HUES6 (cell line): ENCODE results near the gene TMEM140.
"Not testable (repeated sequence)": the region's sequence is repeated elsewhere in the genome, so short reads cannot be mapped to it uniquely, and the experiment has no call there.

Experiments used
- H3K27ac ChIP-seq: 2 replicates; pipeline ENCODE4 v1.7.0; 2013; ENCODE audit warnings: low read depth, mild to moderate bottlenecking, low read length, inconsistent platforms
- H3K27me3 ChIP-seq: 2 replicates; pipeline ENCODE4 v1.6.1; 2013; ENCODE audit warnings: low read length; ENCODE audit not compliant: control insufficient read depth, insufficient read depth
- H3K36me3 ChIP-seq: 2 replicates; pipeline ENCODE4 v1.6.1; 2013; ENCODE audit warnings: low read length; ENCODE audit not compliant: control insufficient read depth, insufficient read depth
- H3K4me1 ChIP-seq: 2 replicates; pipeline ENCODE4 v1.6.1; 2013; ENCODE audit warnings: low read length; ENCODE audit not compliant: control insufficient read depth, insufficient read depth
- H3K4me3 ChIP-seq: 2 replicates; pipeline ENCODE4 v1.5.1; 2013; ENCODE audit warnings: low read depth, low read length
- H3K9ac ChIP-seq: one replicate; pipeline ENCODE4 v1.6.1; 2013; ENCODE audit warnings: mild to moderate bottlenecking, low read length
- H3K9me3 ChIP-seq: 2 replicates; pipeline ENCODE4 v1.6.1; 2013; ENCODE audit warnings: low read depth, low read length; ENCODE audit not compliant: control insufficient read depth, insufficient read depth

The TMEM140 gene

DNA sequence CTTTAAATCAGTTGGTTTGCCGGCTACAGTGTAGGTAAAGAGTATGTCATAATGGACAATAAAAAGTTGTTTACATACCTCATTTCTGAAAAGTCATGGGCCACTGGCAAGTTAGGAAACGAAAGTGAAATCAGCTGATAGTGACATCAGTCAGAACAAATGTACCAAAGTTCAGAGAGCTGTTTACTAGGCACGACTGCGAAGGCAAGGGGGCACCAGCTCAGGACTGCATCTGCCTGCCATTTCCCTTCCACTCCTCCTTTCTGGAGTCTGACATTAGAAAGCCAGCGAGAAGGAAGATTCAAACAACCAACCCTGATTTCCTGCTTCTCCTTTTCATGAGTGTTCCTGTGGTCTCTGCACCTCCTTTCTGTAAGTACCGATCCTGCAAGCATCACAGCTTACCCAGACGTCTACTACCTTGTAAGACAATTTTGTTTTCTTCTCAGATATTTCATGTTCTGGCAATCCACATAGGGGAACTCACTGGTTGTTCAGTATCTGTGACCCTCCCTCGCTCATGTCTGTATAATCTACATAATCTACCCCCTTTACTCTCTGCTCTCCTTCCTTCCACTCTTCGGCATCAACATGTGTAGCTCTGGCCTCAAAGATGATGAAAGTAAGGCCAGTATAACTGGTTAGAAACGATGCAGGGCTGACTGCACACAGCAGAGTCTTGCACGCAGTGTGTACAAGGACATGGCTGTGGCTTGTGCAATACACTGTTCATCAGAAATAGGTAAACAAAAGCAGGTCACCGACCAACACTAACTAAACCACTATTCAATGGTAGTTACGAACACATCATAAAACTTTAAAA lies at the start of gene TMEM140:
Gene TMEM140 (plus strand): TSS at position 174 of the 823 bp plus-strand sequence. CDS start 16,370 bp downstream, outside the sequence.
- H3K4me3 ChIP-seq: no peak within 1 kb of the TSS
- H3K36me3 ChIP-seq: no peaks in the 10 kb centered on the region
- no peak within 1 kb of the TSS for H3K27ac ChIP-seq
- H3K4me1 ChIP-seq: no peaks in the 10 kb centered on the region
- no peak within 1 kb of the TSS for H3K9ac ChIP-seq
- H3K9me3 ChIP-seq: no peaks in the 10 kb centered on the region
- no peaks in the 10 kb centered on the region for H3K27me3 ChIP-seq

DNA sequence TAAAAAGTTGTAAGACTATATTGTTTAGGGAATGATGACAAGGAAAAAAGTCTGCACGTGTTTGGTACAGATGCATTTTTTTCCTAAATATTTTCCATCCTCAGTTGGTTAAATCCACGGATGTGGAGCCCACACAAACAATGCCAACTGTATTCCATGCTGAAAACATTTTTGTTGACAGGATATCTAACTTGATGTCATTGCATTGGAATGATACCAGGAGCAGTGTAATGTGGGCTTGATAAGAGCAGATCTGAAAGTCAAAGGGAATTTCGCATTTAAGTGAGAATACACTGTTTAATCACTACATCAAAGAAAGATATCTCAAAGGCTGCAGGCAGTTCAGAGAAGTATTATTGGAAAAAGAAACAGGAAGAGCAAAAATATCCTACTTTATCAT lies 49.5 kb upstream of the TMEM140 start:
- H3K9ac ChIP-seq: no peak overlapping the region
- H3K4me1 ChIP-seq: no peaks in the 10 kb centered on the region
- no peaks in the 10 kb centered on the region for H3K27me3 ChIP-seq
- H3K36me3 ChIP-seq: no peaks in the 10 kb centered on the region
- H3K27ac ChIP-seq: no peak overlapping the region
- no peak overlapping the region for H3K4me3 ChIP-seq
- H3K9me3 ChIP-seq: no peaks in the 10 kb centered on the region

DNA sequence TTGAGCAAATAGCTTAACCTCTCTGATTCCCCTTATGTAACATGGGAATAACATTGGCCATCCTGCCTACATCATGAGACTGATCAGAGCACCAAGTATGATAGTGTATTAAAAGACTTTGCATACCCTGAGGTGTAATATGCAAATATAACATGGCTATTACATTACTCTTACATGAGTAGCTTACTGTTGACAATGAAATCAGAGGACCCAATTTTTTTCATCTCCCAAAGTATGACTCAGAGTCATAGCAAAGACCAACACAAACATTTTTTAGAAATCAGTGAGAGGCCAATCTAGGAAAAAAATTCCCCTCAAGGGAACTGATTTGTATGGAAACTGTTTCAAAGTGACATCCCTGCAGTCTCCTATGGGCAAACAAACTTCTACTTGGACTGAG lies 47.0 kb upstream of the TMEM140 start:
- H3K27ac ChIP-seq: no peak overlapping the region
- H3K4me1 ChIP-seq: no peaks in the 10 kb centered on the region
- H3K27me3 ChIP-seq: no peaks in the 10 kb centered on the region
- H3K4me3 ChIP-seq: no peak overlapping the region
- H3K9ac ChIP-seq: no peak overlapping the region
- no peaks in the 10 kb centered on the region for H3K36me3 ChIP-seq
- H3K9me3 ChIP-seq: no peaks in the 10 kb centered on the region

DNA sequence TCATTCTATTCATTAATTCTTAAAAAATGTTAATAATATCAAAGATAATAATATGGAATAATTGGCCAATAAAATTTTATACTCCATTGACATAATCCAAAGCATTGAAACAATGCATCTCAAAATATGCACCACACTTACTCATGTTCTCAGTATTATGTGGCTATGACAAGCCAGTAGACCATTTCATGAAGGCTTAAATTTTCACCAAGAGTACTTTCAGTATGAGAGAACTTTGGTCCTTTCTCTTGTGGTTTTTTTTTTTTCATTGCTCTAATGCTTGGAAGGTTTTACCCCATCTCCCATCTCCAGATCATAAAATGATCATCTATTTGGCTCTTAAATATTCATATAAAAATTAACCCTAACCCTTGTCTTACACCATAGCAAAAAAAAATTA lies 45.5 kb upstream of the TMEM140 start:
- H3K4me3 ChIP-seq: no peak overlapping the region
- no peak overlapping the region for H3K9ac ChIP-seq
- H3K9me3 ChIP-seq: no peaks in the 10 kb centered on the region
- no peaks in the 10 kb centered on the region for H3K4me1 ChIP-seq
- H3K27ac ChIP-seq: no peak overlapping the region
- H3K27me3 ChIP-seq: no peaks in the 10 kb centered on the region
- H3K36me3 ChIP-seq: no peaks in the 10 kb centered on the region

DNA sequence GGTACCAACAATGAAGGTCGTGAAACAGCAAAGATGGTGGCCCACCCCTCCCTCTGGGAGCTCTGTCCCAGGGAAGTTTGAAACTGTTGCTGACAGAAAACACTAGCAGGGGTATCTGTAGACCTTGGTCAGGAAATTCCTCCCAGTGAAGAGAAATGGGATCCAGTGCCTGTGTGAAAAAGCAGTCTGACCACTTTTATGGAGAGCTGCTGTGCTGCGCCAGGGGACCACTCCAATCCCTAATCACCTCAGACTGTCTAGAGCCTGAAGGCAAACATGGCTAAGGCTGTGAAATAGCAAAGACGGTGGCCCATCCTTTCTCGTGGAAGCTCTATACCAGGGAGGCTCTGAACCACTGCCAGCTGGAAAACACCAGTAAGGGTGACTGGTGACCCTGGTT lies 38.3 kb upstream of the TMEM140 start:
- no peak overlapping the region for H3K9ac ChIP-seq
- no peaks in the 10 kb centered on the region for H3K9me3 ChIP-seq

DNA sequence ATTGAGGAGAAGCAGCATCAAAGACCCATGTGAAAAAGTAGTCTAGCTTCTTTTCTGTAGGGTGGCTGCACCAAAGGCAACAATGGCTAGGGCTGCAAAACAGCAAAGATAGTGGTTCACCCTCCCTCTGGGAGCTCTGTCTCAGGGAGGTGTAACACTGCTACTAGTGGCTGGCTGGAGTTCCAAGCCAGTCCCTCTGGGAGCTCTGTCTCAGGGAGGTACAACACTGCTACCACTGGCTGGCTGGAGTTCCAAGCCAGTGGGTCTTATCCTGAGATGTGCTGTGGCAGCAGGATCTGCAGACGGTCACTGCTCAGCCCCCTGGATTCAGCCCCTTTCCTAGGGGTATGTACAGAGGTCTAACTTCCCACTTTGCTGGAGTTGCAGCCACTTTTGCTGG lies 37.9 kb upstream of the TMEM140 start:
- H3K36me3 ChIP-seq: no peaks in the 10 kb centered on the region
- no peaks in the 10 kb centered on the region for H3K9me3 ChIP-seq

More for the DNA sequence above, 38.3 kb upstream of the TMEM140 start:
- no peaks in the 10 kb centered on the region for H3K27me3 ChIP-seq
- no peaks in the 10 kb centered on the region for H3K36me3 ChIP-seq
- no peaks in the 10 kb centered on the region for H3K4me1 ChIP-seq
- H3K27ac ChIP-seq: no peak overlapping the region
- no peak overlapping the region for H3K4me3 ChIP-seq

DNA sequence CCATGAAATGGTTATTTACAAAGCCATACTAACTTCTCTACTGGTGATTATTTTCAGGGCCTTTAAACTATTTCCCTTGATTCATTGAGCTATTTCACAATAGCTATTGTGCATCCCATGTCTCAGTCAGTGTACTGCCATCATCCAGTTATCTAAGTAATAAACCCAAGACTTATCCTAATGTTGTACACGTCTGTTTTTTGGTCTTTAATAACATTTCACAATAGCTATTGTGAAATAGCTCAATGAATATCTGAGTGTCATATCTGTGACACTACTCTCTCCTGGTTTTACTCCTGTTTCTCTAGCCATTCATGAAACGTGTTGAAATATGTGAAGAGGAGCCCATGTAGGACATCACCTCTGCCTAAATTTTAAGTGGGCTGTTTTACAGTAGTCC lies 36.5 kb upstream of the TMEM140 start:
- Histone ChIP-seq H3K9me3 (no peaks in the 10 kb centered on the region), H3K36me3 (no peaks in the 10 kb centered on the region), H3K9ac (no peak overlapping the region), H3K27me3 (no peaks in the 10 kb centered on the region), H3K4me1 (no peaks in the 10 kb centered on the region), H3K27ac (no peak overlapping the region), H3K4me3 (no peak overlapping the region)

More for the DNA sequence above, 37.9 kb upstream of the TMEM140 start:
- H3K27ac ChIP-seq: no peak overlapping the region
- H3K9ac ChIP-seq: no peak overlapping the region
- H3K4me3 ChIP-seq: no peak overlapping the region
- no peaks in the 10 kb centered on the region for H3K4me1 ChIP-seq
- H3K27me3 ChIP-seq: no peaks in the 10 kb centered on the region

DNA sequence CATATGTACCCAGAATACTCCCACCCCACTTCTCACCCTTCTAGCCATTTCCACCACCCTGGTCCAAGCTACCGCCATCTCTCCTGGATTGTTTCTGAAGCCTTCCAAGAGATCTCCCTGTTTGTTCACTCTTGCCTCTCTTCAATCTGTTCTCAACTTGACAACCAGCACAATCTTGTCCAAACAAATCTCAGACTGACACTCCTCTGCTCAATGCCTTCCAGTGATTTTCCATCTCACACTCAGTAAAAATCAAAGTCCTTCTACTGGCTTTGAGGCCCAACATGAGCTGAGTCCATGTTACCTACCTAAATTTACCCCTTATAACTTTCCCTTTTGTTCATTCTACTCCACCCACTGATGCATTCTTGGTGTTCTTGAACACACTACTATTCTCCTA lies 33.2 kb upstream of the TMEM140 start:
- Histone ChIP-seq H3K9ac (no peak overlapping the region), H3K9me3 (no peaks in the 10 kb centered on the region), H3K27ac (no peak overlapping the region), H3K4me3 (no peak overlapping the region), H3K27me3 (no peaks in the 10 kb centered on the region), H3K36me3 (no peaks in the 10 kb centered on the region), H3K4me1 (no peaks in the 10 kb centered on the region)

DNA sequence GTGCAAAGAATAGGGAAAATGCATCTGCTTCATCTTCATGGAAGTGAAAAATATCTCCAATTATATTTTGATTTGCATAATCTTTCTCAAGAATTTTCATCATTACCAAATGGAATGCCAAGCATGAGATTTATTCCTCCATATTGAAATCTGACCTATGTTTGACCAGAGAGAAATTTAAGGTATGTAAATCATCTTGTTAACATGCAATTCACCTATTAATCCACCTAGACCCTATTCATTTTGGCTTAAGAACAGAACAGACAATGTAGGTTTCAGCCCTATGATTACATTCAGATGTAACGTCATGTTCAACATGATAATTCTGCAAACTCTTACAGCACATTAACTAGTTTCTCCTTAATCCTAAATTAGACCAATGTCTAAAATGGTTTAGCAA lies 30.8 kb upstream of the TMEM140 start:
- Histone ChIP-seq H3K9me3 (peaks cover 8% of the 10 kb centered on the region; the same call in 1 of the 2 replicates), H3K9ac (no peak overlapping the region), H3K27ac (no peak overlapping the region), H3K27me3 (no peaks in the 10 kb centered on the region), H3K4me1 (no peaks in the 10 kb centered on the region), H3K36me3 (no peaks in the 10 kb centered on the region), H3K4me3 (no peak overlapping the region)

DNA sequence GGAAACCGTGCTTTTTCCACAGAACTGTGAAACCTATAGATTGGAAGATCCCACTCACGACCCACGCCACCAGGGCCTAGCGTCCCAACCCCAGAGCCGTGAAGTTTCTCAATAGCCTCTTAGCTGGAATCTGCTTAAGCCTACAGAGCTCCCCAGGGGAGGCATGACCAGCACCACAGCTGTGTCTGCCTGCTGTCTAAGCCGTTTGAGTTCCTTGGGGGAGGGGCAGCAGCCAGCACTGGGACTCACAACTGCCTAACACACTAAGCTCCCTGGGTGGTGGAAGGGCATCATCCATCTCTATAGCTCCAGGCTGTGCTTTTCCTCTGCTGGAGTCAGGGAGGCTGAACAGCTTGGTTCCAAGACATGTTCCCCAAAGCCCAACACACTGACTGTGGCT lies 26.0 kb upstream of the TMEM140 start:
- no peak overlapping the region for H3K27ac ChIP-seq
- peaks cover 8% of the 10 kb centered on the region; the same call in 1 of the 2 replicates for H3K9me3 ChIP-seq
- H3K4me1 ChIP-seq: no peaks in the 10 kb centered on the region
- no peak overlapping the region for H3K9ac ChIP-seq
- no peaks in the 10 kb centered on the region for H3K36me3 ChIP-seq
- H3K4me3 ChIP-seq: no peak overlapping the region
- no peaks in the 10 kb centered on the region for H3K27me3 ChIP-seq

DNA sequence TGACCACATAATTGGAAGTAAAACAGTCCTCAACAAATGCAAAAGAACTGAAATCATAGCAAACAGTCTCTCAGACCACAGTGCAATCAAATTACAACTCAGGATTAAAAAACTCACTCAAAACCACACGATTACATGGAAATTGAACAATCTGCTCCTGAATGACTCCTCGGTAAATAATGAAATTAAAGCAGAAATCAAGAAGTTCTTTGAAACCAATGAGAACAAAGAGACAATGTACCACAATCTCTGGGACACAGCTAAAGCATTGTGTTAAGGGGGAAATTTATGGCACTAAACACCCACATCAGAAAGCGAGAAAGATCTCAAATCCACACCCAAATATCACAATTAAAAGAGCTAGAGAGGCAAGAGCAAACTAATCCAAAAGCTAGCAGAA lies 23.2 kb upstream of the TMEM140 start:
- not testable (repeated sequence) for H3K27ac ChIP-seq, H3K9ac ChIP-seq, H3K4me1 ChIP-seq, H3K36me3 ChIP-seq, H3K9me3 ChIP-seq, H3K27me3 ChIP-seq, H3K4me3 ChIP-seq
